HepG2 (cell line): ENCODE measurements around the gene PVRIG. TPM values are rescaled to one million over a fixed set of nuclear protein-coding genes. Genes with fewer than 3 reads are reported as not detected.

Source experiments
- CC2D1A ChIP-seq: sonication (generic); formaldehyde crosslinking; IDR thresholded peaks from 2 replicates; pipeline ENCODE4 v1.8.1; 2023; ENCODE audit warnings: mild to moderate bottlenecking, missing genetic modification reagents
- GTF3A ChIP-seq: sonication (generic); formaldehyde crosslinking; conservative IDR thresholded peaks from 2 replicates; pipeline ENCODE4 v1.4.0; 2020; ENCODE audit warnings: mild to moderate bottlenecking, missing genetic modification reagents
- NAIF1 ChIP-seq: sonication (generic); formaldehyde crosslinking; IDR thresholded peaks from 2 replicates; pipeline ENCODE4 v1.5.0; 2020; ENCODE audit warnings: mild to moderate bottlenecking, missing genetic modification reagents, borderline replicate concordance
- PHF21A ChIP-seq: sonication (generic); formaldehyde crosslinking; IDR thresholded peaks from 2 replicates; pipeline ENCODE4 v1.5.0; 2020; ENCODE audit warnings: mild to moderate bottlenecking, missing genetic modification reagents
- SP1 ChIP-seq, 2 experiments: fragments of 450-650 bp in 1 of 2; sonication (generic) in 1 of 2; formaldehyde crosslinking in 1 of 2; IDR thresholded peaks; 2 replicates each; pipeline versions ENCODE4 v1.4.0 to v1.6.1; 2016 to 2020; ENCODE audit warnings: missing genetic modification reagents in 1 of 2
- TEAD2 ChIP-seq: sonication (generic); formaldehyde crosslinking; IDR thresholded peaks from 2 replicates; pipeline ENCODE4 v1.9.0; 2021; ENCODE audit warnings: missing genetic modification reagents
- ZNF101 ChIP-seq: sonication (generic); formaldehyde crosslinking; IDR thresholded peaks from 2 replicates; pipeline ENCODE4 v1.4.0; 2020; ENCODE audit warnings: mild to moderate bottlenecking, low read depth, missing genetic modification reagents, borderline replicate concordance
- ZNF232 ChIP-seq: sonication (generic); formaldehyde crosslinking; IDR thresholded peaks from 2 replicates; pipeline ENCODE4 v1.4.0; 2020; ENCODE audit warnings: missing genetic modification reagents, borderline replicate concordance
- ZNF562 ChIP-seq: sonication (generic); formaldehyde crosslinking; IDR thresholded peaks from 2 replicates; pipeline ENCODE4 v1.8.0; 2022; ENCODE audit warnings: missing genetic modification reagents, borderline replicate concordance
- ZNF569 ChIP-seq: sonication (generic); formaldehyde crosslinking; IDR thresholded peaks from 2 replicates; pipeline ENCODE4 v1.5.0; 2020; ENCODE audit warnings: mild to moderate bottlenecking, missing genetic modification reagents, moderate library complexity, borderline replicate concordance
- ZNF83 ChIP-seq: sonication (generic); formaldehyde crosslinking; IDR thresholded peaks from 2 replicates; pipeline ENCODE4 v1.4.0; 2020; ENCODE audit warnings: missing genetic modification reagents, mild to moderate bottlenecking, borderline replicate concordance
- ZSCAN21 ChIP-seq: sonication (generic); formaldehyde crosslinking; IDR thresholded peaks from 2 replicates; pipeline ENCODE4 v1.8.0; 2022; ENCODE audit warnings: mild to moderate bottlenecking, missing genetic modification reagents, moderate library complexity, borderline replicate concordance
- polyA plus RNA-seq, 8 experiments: library from polyadenylated mRNA; depleted of rRNA in 3 of 8; stranded (reverse) in 7 of 8; unstranded in 1 of 8; fragments of >200 nt; fragmentation: Illumina TruSeq in 4 of 8; extraction: Trizol in 4 of 8; gene quantifications; 2 replicates each; pipeline versions ENCODE4 v1.2.1 to v1.2.3, GENCODE V29; 2011 to 2016; ENCODE audit warnings: low read depth in 4 of 8, missing spikeins in 1 of 8, mixed read lengths in 1 of 8; ENCODE audit not compliant: insufficient read depth in 1 of 8
- total RNA-seq, 5 experiments: library from RNA; depleted of rRNA; stranded (reverse); fragments of >200 nt; fragmentation: Illumina TruSeq; extraction: Trizol; gene quantifications; 2 replicates each; pipeline ENCODE4 v1.2.3, GENCODE V29; 2016; ENCODE audit warnings: low read depth in 1 of 5
- TF ChIP-seq, protein P1 (sequence below): IDR thresholded peaks from 2 replicates; pipeline ENCODE4 v1.6.1; 2016; ENCODE audit warnings: mild to moderate bottlenecking
- TF ChIP-seq, protein P2 (sequence below): sonication (generic); formaldehyde crosslinking; IDR thresholded peaks from 2 replicates; pipeline ENCODE4 v1.4.0; 2020; ENCODE audit warnings: missing genetic modification reagents, borderline replicate concordance
- TF ChIP-seq, protein P3 (sequence below): sonication (generic); formaldehyde crosslinking; IDR thresholded peaks from 2 replicates; pipeline ENCODE4 v1.4.0; 2020; ENCODE audit warnings: missing genetic modification reagents

Gene PVRIG
- total and polyA plus RNA-seq, 2 of the 13 experiments (the other 11 are each of a cell fraction or from before 2014, with no cell fraction given), result not detected

DNA sequence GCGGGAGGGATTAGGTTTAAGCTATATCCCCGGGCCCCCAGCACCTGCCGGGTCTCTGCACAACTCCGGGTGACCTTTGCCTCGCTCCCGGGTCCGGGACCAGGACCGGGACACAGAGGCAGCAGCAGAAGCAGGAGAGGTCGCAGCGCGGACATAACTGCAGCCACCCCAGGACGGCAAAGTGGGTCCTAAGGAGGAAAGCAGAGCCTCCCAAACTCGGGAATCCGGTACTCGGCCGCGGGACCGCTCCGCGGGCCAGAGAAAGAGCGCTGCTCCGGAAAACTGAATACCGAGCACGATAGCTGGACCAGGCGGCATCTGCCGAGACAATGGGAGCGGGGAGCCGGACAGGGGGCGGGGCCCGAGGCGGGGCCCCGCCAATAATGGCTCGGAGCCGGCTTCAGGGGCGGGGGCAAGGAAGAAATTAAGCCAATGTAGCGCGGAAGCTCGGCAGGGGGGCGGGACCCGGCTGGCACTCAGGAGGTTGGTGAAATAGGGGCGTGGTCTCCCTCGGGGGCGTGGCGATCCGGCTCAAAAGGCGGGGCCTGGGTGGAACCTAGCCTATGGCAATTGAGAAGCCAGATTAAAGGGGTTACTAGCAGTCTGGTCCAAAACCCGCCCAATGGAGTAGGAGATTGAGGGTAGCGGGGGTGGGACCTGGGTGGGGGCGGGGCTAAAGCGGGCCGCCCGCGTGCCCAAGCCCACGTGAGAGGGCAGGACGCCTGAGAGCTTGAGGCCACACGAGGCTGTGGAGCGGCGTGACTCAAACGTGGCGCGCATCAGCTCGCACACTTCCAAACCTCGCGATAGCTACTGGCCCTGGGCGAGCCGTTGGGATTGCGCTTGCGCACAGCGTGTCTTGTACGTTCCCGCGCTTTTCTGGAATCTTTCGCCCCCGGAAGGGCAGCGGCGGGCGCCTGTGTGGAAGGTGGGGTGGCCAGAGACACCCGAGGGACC lies 42.4 kb upstream of the PVRIG start, which contains the start of the genes GPC2 and STAG3 (continued):
- TF ChIP-seq, protein P1, sequence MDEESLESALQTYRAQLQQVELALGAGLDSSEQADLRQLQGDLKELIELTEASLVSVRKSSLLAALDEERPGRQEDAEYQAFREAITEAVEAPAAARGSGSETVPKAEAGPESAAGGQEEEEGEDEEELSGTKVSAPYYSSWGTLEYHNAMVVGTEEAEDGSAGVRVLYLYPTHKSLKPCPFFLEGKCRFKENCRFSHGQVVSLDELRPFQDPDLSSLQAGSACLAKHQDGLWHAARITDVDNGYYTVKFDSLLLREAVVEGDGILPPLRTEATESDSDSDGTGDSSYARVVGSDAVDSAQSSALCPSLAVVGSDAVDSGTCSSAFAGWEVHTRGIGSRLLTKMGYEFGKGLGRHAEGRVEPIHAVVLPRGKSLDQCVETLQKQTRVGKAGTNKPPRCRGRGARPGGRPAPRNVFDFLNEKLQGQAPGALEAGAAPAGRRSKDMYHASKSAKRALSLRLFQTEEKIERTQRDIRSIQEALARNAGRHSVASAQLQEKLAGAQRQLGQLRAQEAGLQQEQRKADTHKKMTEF, result peak; percentile 32; the same call in 1 of the 2 replicates
- TF ChIP-seq SP1 (IDR thresholded peaks at IDR 0.05) (no peak), SP1 (CRISPR knock-in tag; IDR thresholded peaks at IDR 0.05) (peak; percentile 49; the same call in 1 of the 2 replicates), PHF21A (CRISPR knock-in tag) (peak; percentile 38; the same call in 1 of the 2 replicates), ZNF569 (CRISPR knock-in tag) (no peak), ZSCAN21 (CRISPR knock-in tag) (no peak), TEAD2 (CRISPR knock-in tag) (0 out of 2 replicates have a peak, but pooled peaks have one; percentile 76), ZNF101 (CRISPR knock-in tag) (no peak), CC2D1A (CRISPR knock-in tag) (0 out of 2 replicates have a peak, but pooled peaks have one; percentile 59), NAIF1 (no peak), ZNF562 (CRISPR knock-in tag) (no peak), ZNF232 (CRISPR knock-in tag) (peak; percentile 24; the same call in 1 of the 2 replicates), GTF3A (CRISPR knock-in tag) (no peak), ZNF83 (no peak)
- TF ChIP-seq, protein P2, sequence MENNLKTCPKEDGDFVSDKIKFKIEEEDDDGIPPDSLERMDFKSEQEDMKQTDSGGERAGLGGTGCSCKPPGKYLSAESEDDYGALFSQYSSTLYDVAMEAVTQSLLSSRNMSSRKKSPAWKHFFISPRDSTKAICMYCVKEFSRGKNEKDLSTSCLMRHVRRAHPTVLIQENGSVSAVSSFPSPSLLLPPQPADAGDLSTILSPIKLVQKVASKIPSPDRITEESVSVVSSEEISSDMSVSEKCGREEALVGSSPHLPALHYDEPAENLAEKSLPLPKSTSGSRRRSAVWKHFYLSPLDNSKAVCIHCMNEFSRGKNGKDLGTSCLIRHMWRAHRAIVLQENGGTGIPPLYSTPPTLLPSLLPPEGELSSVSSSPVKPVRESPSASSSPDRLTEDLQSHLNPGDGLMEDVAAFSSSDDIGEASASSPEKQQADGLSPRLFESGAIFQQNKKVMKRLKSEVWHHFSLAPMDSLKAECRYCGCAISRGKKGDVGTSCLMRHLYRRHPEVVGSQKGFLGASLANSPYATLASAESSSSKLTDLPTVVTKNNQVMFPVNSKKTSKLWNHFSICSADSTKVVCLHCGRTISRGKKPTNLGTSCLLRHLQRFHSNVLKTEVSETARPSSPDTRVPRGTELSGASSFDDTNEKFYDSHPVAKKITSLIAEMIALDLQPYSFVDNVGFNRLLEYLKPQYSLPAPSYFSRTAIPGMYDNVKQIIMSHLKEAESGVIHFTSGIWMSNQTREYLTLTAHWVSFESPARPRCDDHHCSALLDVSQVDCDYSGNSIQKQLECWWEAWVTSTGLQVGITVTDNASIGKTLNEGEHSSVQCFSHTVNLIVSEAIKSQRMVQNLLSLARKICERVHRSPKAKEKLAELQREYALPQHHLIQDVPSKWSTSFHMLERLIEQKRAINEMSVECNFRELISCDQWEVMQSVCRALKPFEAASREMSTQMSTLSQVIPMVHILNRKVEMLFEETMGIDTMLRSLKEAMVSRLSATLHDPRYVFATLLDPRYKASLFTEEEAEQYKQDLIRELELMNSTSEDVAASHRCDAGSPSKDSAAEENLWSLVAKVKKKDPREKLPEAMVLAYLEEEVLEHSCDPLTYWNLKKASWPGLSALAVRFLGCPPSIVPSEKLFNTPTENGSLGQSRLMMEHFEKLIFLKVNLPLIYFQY (CRISPR knock-in tag), result no peak
- TF ChIP-seq, protein P3, sequence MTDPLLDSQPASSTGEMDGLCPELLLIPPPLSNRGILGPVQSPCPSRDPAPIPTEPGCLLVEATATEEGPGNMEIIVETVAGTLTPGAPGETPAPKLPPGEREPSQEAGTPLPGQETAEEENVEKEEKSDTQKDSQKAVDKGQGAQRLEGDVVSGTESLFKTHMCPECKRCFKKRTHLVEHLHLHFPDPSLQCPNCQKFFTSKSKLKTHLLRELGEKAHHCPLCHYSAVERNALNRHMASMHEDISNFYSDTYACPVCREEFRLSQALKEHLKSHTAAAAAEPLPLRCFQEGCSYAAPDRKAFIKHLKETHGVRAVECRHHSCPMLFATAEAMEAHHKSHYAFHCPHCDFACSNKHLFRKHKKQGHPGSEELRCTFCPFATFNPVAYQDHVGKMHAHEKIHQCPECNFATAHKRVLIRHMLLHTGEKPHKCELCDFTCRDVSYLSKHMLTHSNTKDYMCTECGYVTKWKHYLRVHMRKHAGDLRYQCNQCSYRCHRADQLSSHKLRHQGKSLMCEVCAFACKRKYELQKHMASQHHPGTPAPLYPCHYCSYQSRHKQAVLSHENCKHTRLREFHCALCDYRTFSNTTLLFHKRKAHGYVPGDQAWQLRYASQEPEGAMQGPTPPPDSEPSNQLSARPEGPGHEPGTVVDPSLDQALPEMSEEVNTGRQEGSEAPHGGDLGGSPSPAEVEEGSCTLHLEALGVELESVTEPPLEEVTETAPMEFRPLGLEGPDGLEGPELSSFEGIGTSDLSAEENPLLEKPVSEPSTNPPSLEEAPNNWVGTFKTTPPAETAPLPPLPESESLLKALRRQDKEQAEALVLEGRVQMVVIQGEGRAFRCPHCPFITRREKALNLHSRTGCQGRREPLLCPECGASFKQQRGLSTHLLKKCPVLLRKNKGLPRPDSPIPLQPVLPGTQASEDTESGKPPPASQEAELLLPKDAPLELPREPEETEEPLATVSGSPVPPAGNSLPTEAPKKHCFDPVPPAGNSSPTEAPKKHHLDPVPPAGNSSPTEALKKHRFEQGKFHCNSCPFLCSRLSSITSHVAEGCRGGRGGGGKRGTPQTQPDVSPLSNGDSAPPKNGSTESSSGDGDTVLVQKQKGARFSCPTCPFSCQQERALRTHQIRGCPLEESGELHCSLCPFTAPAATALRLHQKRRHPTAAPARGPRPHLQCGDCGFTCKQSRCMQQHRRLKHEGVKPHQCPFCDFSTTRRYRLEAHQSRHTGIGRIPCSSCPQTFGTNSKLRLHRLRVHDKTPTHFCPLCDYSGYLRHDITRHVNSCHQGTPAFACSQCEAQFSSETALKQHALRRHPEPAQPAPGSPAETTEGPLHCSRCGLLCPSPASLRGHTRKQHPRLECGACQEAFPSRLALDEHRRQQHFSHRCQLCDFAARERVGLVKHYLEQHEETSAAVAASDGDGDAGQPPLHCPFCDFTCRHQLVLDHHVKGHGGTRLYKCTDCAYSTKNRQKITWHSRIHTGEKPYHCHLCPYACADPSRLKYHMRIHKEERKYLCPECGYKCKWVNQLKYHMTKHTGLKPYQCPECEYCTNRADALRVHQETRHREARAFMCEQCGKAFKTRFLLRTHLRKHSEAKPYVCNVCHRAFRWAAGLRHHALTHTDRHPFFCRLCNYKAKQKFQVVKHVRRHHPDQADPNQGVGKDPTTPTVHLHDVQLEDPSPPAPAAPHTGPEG (CRISPR knock-in tag), result no peak
